ENCODE data around the gene PDE6B.

Gene PDE6B

DNA sequence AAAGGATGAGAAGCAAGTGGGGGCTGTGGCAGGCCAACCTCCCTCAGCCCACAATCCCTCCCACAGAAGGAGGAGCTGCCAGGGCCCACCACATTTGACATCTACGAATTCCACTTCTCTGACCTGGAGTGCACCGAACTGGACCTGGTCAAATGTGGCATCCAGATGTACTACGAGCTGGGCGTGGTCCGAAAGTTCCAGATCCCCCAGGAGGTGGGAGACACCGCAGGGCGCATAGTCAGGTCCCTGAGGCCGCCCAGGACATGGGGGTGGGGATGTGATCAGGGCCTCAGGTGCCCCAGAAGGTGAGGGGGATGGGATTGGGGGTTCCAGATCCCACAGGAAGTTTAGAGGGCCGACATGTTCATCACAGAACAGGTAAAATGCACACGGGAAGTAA is 35.0 kb downstream of the PDE6B start:
- peaks cover 0 to 12% (median 9%) of the 10 kb centered on the region in 4 donors for H3K4me1 ChIP-seq
- no peaks in the 10 kb centered on the region for H3K9me3 ChIP-seq
- H3K27ac ChIP-seq = no peak overlapping the region
- TF ChIP-seq CTCF (IDR thresholded peaks at IDR 0.05) = no peak
- H3K4me3 ChIP-seq = no peak overlapping the region
- peaks cover 0 to 50% of the 10 kb centered on the region in 2 donors for H3K27me3 ChIP-seq
- intact Hi-C loops (cut with DNase I; ENCODE audit: low total_unique reads) = no loop called here
- no peaks in the 10 kb centered on the region for H3K36me3 ChIP-seq
- no peak for DNase-seq

DNA sequence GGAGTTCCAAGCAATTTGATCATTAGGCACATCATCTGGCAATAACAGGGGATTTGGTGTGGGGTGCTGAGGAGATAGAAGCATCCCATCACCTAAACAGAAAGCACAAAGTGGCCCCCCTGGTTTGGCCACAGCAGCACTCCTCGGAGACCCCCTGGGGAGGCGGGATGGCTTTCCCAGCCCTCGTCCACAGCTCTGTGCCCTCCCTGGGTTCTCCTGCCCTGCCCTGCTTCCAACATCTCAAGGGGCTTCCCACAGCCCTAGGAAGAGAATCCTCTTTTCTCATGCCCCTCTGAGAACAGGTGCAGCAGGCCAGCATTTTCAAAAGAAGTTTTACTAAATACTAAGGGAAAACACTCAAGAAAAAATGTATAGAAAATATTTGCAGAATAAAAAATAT is 35.9 kb downstream of the PDE6B start:
- H3K27ac ChIP-seq = no peak overlapping the region
- no peak for TF ChIP-seq CTCF (IDR thresholded peaks at IDR 0.05)
- DNase-seq = no peak
- H3K27me3 ChIP-seq = peaks cover 0 to 50% of the 10 kb centered on the region in 2 donors
- no peaks in the 10 kb centered on the region for H3K36me3 ChIP-seq
- intact Hi-C loops (cut with DNase I; ENCODE audit: low total_unique reads) = no loop called here
- H3K4me1 ChIP-seq = peaks cover 0 to 12% (median 9%) of the 10 kb centered on the region in 4 donors
- H3K4me3 ChIP-seq = no peak overlapping the region
- H3K9me3 ChIP-seq = no peaks in the 10 kb centered on the region

DNA sequence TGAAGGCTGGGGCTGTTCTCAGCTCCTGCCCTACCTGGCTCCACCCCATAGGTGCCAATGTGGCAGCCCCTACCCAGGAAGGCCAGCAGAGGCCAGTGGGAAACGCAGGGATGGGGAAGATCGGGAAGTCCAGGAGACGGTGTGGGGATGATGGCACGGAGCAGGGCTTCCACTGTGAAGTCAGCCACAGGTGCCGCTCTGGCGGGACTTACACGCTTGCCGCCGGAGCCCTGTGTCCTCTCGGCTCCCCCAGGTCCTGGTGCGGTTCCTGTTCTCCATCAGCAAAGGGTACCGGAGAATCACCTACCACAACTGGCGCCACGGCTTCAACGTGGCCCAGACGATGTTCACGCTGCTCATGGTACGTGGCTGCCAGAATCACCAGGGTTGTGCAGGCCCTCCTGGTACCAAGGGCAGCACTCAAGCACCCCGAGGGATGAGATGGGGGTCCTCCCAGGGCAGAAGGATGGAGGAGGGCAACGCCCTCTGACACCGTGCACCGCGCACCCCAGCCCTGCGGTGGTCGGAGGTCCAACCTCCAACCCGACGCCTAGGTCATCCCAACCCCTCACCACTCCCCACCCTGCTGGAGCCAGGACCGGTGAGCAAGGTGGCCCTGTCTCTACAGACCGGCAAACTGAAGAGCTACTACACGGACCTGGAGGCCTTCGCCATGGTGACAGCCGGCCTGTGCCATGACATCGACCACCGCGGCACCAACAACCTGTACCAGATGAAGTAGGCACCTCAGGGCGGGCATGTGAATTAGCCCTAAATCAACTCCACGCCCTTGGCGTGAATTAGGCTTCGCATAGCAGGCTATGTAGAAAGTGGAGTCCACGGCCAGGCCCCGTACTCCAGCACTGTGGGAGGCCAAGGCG is 36.7 kb downstream of the PDE6B start:
- H3K27me3 ChIP-seq = peaks cover 0 to 50% of the 10 kb centered on the region in 2 donors
- DNase-seq = no peak

GRCh38 chr4:663046-663437 is 37.7 kb downstream of the PDE6B start:
- TF ChIP-seq CTCF (IDR thresholded peaks at IDR 0.05) = no peak
- H3K27ac ChIP-seq = no peak overlapping the region
- intact Hi-C loops (cut with DNase I; ENCODE audit: low total_unique reads) = no loop called here

More for the DNA sequence above, 36.7 kb downstream of the PDE6B start:
- H3K9me3 ChIP-seq = no peaks in the 10 kb centered on the region
- H3K36me3 ChIP-seq = no peaks in the 10 kb centered on the region
- peaks cover 0 to 12% (median 9%) of the 10 kb centered on the region in 4 donors for H3K4me1 ChIP-seq
- H3K27ac ChIP-seq = no peak overlapping the region
- intact Hi-C loops (cut with DNase I; ENCODE audit: low total_unique reads) = no loop called here
- H3K4me3 ChIP-seq = no peak overlapping the region
- no peak for TF ChIP-seq CTCF (IDR thresholded peaks at IDR 0.05)

GRCh38 chr4:663438-664428 is 38.4 kb downstream of the PDE6B start:
- Histone ChIP-seq H3K27me3 (peaks cover 0 to 50% of the 10 kb centered on the region in 2 donors), H3K36me3 (no peaks in the 10 kb centered on the region), H3K9me3 (no peaks in the 10 kb centered on the region), H3K4me1 (peaks cover 0 to 12% (median 9%) of the 10 kb centered on the region in 4 donors), H3K4me3 (peak overlapping the region; percentile 39 to 48), H3K27ac (no peak overlapping the region)
- no peak for TF ChIP-seq CTCF (IDR thresholded peaks at IDR 0.05)
- no peak for DNase-seq
- intact Hi-C loops (cut with DNase I; ENCODE audit: low total_unique reads) = no loop called here

More at GRCh38 chr4:663046-663437, 37.7 kb downstream of the PDE6B start:
- no peak for DNase-seq
- H3K4me1 ChIP-seq = peaks cover 0 to 12% (median 9%) of the 10 kb centered on the region in 4 donors
- peak overlapping the region; percentile 39 to 48 for H3K4me3 ChIP-seq
- H3K9me3 ChIP-seq = no peaks in the 10 kb centered on the region
- H3K27me3 ChIP-seq = peaks cover 0 to 50% of the 10 kb centered on the region in 2 donors
- no peaks in the 10 kb centered on the region for H3K36me3 ChIP-seq

Data from tibial artery (tissue), 4 donors.